ENCODE measurements around the gene EBPL. TPM values are rescaled to one million over a fixed set of nuclear protein-coding genes. Genes with fewer than 3 reads are reported as not detected.

The EBPL gene
- total and polyA plus RNA-seq, 9 of the 15 experiments (the other 6 are each of a cell fraction or from before 2014, with no cell fraction given): 5.2 to 68.3 (median 43.0) TPM

DNA sequence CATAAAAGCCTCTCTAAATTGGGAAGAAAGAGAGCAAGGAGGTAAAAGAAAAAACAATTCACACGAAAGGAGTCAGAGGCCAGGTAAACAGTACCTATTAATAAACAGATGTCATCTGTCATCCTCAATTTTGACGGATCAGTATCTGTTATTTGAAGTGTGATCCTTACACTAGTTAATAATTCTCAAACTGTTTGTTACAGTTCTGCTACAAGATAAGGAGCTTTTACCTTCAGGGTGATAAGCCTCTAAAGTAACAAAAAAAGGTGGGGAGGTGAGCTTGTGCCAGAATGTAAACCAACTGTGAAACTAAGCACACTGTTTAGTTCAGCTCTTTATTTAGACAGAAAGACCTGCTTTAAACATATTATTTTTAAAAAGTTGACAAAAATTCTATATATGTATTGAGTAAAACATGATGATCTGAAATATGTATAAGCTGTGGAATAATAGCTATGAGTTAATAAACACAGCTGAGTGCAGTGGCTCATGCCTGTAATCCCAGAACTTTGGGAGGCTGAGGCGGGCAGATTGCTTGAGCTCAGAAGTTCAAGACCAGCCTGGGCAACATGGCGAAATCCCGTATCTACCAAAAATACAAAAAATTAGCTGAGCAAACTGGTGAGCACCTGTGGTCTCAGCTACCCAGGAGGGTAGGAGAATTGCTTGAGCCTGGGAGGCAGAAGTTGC lies 48.4 kb upstream of the EBPL start:
- H3K9me1 ChIP-seq (ENCODE audit: control insufficient read depth, insufficient read depth, low read length): no peaks in the 10 kb centered on the region
- H3K4me1 ChIP-seq (replicated peaks in 1 of 2; ENCODE audit: control insufficient read depth in 2 of 2, insufficient read depth in 2 of 2, low read length in 2 of 2): no peaks in the 10 kb centered on the region
- ChIA-PET CTCF (ENCODE audit: low intra/inter-chr PET ratio) (no interaction called here), POLR2A (interaction anchor here (0.7 kb wide), 1 partner anchor 20 kb away, joined by 3 read pairs; no protein-coding TSS in a partner anchor)
- no peak overlapping the region for H3K4me2 ChIP-seq (ENCODE audit: insufficient read depth, low read length)
- DNase-seq (ENCODE audit: extremely low read depth in 1 of 4, low spot score in 3 of 4): no peak
- WGBS (ENCODE audit: insufficient coverage, low coverage, missing lambda C conversion rate): 74% methylated on average over 5 of the region's 5 CpGs
- BruUV-seq (replicated peaks): no TSS peak
- H4K20me1 ChIP-seq (replicated peaks; ENCODE audit: control insufficient read depth, insufficient read depth, low read length): no peaks in the 10 kb centered on the region
- H3K79me2 ChIP-seq (ENCODE audit: control insufficient read depth, insufficient read depth, low read length): no peaks in the 10 kb centered on the region
- no peaks in the 10 kb centered on the region for H3K27me3 ChIP-seq (ENCODE audit: control insufficient read depth in 2 of 2, insufficient read depth in 2 of 2, low read length in 2 of 2)
- H3K9ac ChIP-seq (ENCODE audit: insufficient read depth in 1 of 2, low read depth in 2 of 2, low read length in 2 of 2): no peak overlapping the region
- no peaks in the 10 kb centered on the region for H3K9me3 ChIP-seq (replicated peaks; ENCODE audit: control insufficient read depth, insufficient read depth, low read depth, low read length)
- in situ Hi-C loops (cut with MboI) (no loop called here), intact Hi-C loops (cut with micrococcal nuclease) (no loop called here)
- no peak for FAIRE-seq
- ATAC-seq: no peak
- no peak overlapping the region for H3K27ac ChIP-seq (ENCODE audit: extremely low read depth, low read depth, low read length)
- peaks cover 10% of the 10 kb centered on the region; the same call in 1 of the 3 replicates for H3K36me3 ChIP-seq (ENCODE audit: control insufficient read depth, insufficient read depth, low read length)
- TF ChIP-seq ELF1 (tag; IDR thresholded peaks at IDR 0.05) (no peak), CBX8 (IDR thresholded peaks at IDR 0.05; ENCODE audit: borderline replicate concordance, extremely low read depth, low read depth, low read length, poor library complexity, severe bottlenecking) (no peak)
- TF ChIP-seq, protein P1, sequence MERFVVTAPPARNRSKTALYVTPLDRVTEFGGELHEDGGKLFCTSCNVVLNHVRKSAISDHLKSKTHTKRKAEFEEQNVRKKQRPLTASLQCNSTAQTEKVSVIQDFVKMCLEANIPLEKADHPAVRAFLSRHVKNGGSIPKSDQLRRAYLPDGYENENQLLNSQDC (CRISPR knock-in tag; IDR thresholded peaks at IDR 0.05): no peak
- no peak overlapping the region for H3K4me3 ChIP-seq
- no peak overlapping the region for H2AFZ ChIP-seq (ENCODE audit: low read depth, low read length)
